ENCODE data around the gene TDRD12. TPM values are rescaled to one million over a fixed set of nuclear protein-coding genes. Genes with fewer than 3 reads are reported as not detected.

The TDRD12 gene
- total RNA-seq, 2 donors from 2014 or later: 0.41 to 9.8 TPM

DNA sequence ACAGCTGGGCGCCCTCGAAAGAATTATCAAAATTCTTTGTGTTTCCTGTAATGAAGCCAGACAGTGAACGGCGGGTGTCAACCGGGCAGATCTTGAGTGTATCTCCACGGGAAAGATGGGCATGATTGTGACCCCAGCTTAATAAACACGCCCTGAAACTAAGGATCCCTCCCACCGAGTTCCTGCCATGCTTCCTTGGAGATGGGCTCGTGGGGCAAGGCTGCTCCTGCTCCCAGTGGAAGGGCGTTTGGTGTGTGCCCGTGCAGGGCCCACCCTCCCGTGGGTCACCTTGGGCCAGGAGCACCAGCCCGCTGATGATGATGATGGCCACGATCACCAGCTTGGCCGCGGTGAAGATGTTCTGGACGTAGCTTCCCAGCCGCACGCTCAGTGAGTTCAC, 142.6 kb downstream of the TDRD12 start:
- intact Hi-C loops (cut with DNase I): no loop called here
- 95% methylated on average over 19 of the region's 19 CpGs for WGBS
- H3K27ac ChIP-seq: no peak overlapping the region
- DNase-seq (ENCODE audit: low spot score): no peak
- TF ChIP-seq POLR2A (IDR thresholded peaks at IDR 0.05): no peak
- no peak for TF ChIP-seq POLR2AphosphoS5 (IDR thresholded peaks at IDR 0.05)
- no peak for TF ChIP-seq CTCF (IDR thresholded peaks at IDR 0.05)
- H3K4me1 ChIP-seq (replicated peaks): no peaks in the 10 kb centered on the region
- H3K27me3 ChIP-seq (replicated peaks; ENCODE audit: insufficient read depth): no peaks in the 10 kb centered on the region
- H3K36me3 ChIP-seq: no peaks in the 10 kb centered on the region
- H3K9me3 ChIP-seq: no peaks in the 10 kb centered on the region
- no peak overlapping the region for H3K4me3 ChIP-seq

DNA sequence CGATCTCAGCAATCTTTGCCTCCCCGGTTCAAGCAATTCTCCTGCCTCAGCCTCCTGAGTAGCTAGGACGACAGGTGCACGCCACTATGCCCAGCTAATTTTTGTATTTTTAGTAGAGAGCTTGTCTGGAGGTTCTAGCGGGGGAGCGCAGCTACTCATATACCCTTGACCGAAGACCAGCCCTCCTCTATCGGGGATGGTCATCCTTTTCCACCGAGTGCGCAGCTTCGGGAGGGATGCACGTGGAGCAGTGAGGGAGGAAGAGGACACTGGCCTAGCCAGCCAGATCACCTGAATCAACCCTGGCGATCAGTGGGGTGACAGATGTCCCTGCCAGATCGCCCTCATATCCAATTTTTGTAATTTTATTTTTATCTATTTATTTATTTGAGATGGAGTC, 143.2 kb downstream of the TDRD12 start:
- 96% methylated on average over 14 of the region's 14 CpGs for whole genome bisulfite sequencing
- no peak for DNase-seq (ENCODE audit: low spot score)
- no peak for TF ChIP-seq CTCF (IDR thresholded peaks at IDR 0.05)
- TF ChIP-seq POLR2A (IDR thresholded peaks at IDR 0.05): no peak
- TF ChIP-seq POLR2AphosphoS5 (IDR thresholded peaks at IDR 0.05): no peak
- Histone ChIP-seq H3K27me3 (replicated peaks; ENCODE audit: insufficient read depth) (no peaks in the 10 kb centered on the region), H3K4me1 (replicated peaks) (no peaks in the 10 kb centered on the region), H3K36me3 (no peaks in the 10 kb centered on the region), H3K4me3 (no peak overlapping the region), H3K27ac (no peak overlapping the region), H3K9me3 (no peaks in the 10 kb centered on the region)
- intact Hi-C loops (cut with DNase I): no loop called here

GRCh38 chr19:32863301-32863700, 143.7 kb downstream of the TDRD12 start:
- no peak for TF ChIP-seq CTCF (IDR thresholded peaks at IDR 0.05)
- TF ChIP-seq POLR2A (IDR thresholded peaks at IDR 0.05): no peak
- TF ChIP-seq POLR2AphosphoS5 (IDR thresholded peaks at IDR 0.05): no peak
- Histone ChIP-seq H3K4me1 (replicated peaks) (no peaks in the 10 kb centered on the region), H3K9me3 (no peaks in the 10 kb centered on the region), H3K27me3 (replicated peaks; ENCODE audit: insufficient read depth) (no peaks in the 10 kb centered on the region), H3K4me3 (no peak overlapping the region), H3K36me3 (no peaks in the 10 kb centered on the region), H3K27ac (no peak overlapping the region)
- intact Hi-C loops (cut with DNase I): no loop called here
- no peak for DNase-seq (ENCODE audit: low spot score)
- WGBS: 99% methylated on average over 8 of the region's 8 CpGs

DNA sequence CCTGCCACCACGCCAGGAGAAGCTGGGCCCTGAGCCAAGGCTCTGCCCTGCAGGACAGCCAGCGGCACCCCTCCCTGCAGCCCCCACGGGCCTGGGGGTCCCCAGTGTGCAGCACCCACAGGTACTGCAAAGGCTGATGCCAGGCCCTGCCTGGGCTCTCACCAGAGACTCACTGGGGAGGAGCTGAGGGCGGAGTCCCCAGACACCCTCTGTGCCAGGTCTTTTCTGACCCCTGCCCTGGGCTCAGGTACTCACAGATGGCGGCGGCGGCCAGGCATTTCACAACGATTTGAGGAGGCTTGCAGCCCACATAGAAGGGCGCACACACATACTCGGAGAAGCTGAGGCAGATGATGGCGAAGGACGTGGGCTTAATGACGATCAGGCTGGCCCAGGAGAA, 144.3 kb downstream of the TDRD12 start:
- Histone ChIP-seq H3K27ac (no peak overlapping the region), H3K9me3 (no peaks in the 10 kb centered on the region), H3K27me3 (replicated peaks; ENCODE audit: insufficient read depth) (no peaks in the 10 kb centered on the region), H3K36me3 (no peaks in the 10 kb centered on the region), H3K4me3 (no peak overlapping the region), H3K4me1 (replicated peaks) (no peaks in the 10 kb centered on the region)
- TF ChIP-seq CTCF (IDR thresholded peaks at IDR 0.05): no peak
- no peak for TF ChIP-seq POLR2AphosphoS5 (IDR thresholded peaks at IDR 0.05)
- TF ChIP-seq POLR2A (IDR thresholded peaks at IDR 0.05): no peak
- intact Hi-C loops (cut with DNase I): no loop called here
- no peak for DNase-seq (ENCODE audit: low spot score)
- 76% methylated on average over 10 of the region's 13 CpGs for WGBS

- Histone ChIP-seq H3K27ac (no peak overlapping the region), H3K4me1 (replicated peaks) (no peaks in the 10 kb centered on the region), H3K36me3 (no peaks in the 10 kb centered on the region), H3K9me3 (no peaks in the 10 kb centered on the region), H3K4me3 (no peak overlapping the region), H3K27me3 (replicated peaks; ENCODE audit: insufficient read depth) (no peaks in the 10 kb centered on the region)
- TF ChIP-seq CTCF (IDR thresholded peaks at IDR 0.05) (no peak), POLR2A (IDR thresholded peaks at IDR 0.05) (no peak), POLR2AphosphoS5 (IDR thresholded peaks at IDR 0.05) (no peak)
- intact Hi-C loops (cut with DNase I): no loop called here
- DNase-seq (ENCODE audit: low spot score): no peak
- 69% methylated on average over 35 of the region's 35 CpGs for WGBS
These were observed 144.9 kb downstream of the TDRD12 start for GRCh38 chr19:32864318-32865007.
